Left lung (tissue), 10 donors: ENCODE data around the gene ALOX5AP. TPM values are rescaled to one million over a fixed set of nuclear protein-coding genes. Genes with fewer than 3 reads are reported as not detected.

ENCODE experiments used
- ATAC-seq: fragments of 200-7000 bp; cut with Tn5 transposase; one replicate; pipeline ENCODE4 v1.9.1; 2020; ENCODE audit warnings: moderate library complexity
- DNase-seq, 4 donors: peaks; one replicate each; pipeline ENCODE4 v3.0.0-alpha.2; 2013 to 2020
- H3K27ac ChIP-seq, 2 donors: fragments of 200-600 bp; sonication (generic) in 1 of 2; one replicate each; pipeline versions ENCODE4 v1.5.0 to v1.8.0; 2020 to 2021
- H3K27me3 ChIP-seq, 2 donors: fragments of 200-600 bp; sonication (generic) in 1 of 2; one replicate each; pipeline versions ENCODE4 v1.5.0 to v1.8.0; 2020 to 2021
- H3K36me3 ChIP-seq, 2 donors: fragments of 200-600 bp; sonication (generic) in 1 of 2; one replicate each; pipeline versions ENCODE4 v1.5.0 to v1.8.0; 2020 to 2021
- H3K4me1 ChIP-seq, 2 donors: fragments of 200-600 bp; one replicate each; pipeline ENCODE4 v1.8.0; 2021
- H3K4me3 ChIP-seq, 2 donors: fragments of 200-600 bp; sonication (generic) in 1 of 2; one replicate each; pipeline versions ENCODE4 v1.5.0 to v1.8.0; 2020 to 2021; ENCODE audit warnings: mild to moderate bottlenecking in 1 of 2
- H3K9me3 ChIP-seq, 2 donors: fragments of 200-600 bp; sonication (generic) in 1 of 2; one replicate each; pipeline versions ENCODE4 v1.5.0 to v1.8.0; 2020 to 2021
- CTCF ChIP-seq, 2 donors: fragments of 200-600 bp; sonication (generic) in 1 of 2; IDR thresholded peaks; one replicate each; pipeline versions ENCODE4 v1.5.0 to v1.8.0; 2021; ENCODE audit warnings: antibody characterized with exemption in 2 of 2
- intact Hi-C, 2 donors: fragments of 100-400 bp; cut with DNase I; formaldehyde crosslinking; loops; one replicate each; pipeline versions ENCODE4 v1.11.2 to v1.14.2; 2022
- polyA plus RNA-seq, 6 donors: library from polyadenylated mRNA; unstranded; fragments of 120-200 nt; gene quantifications; one replicate each; pipeline ENCODE4 v1.2.1, GENCODE V29; 2013; ENCODE audit not compliant: insufficient read length in 6 of 6
- total RNA-seq, 2 donors: library from RNA; stranded (reverse); fragmentation: NEBNext Ultra II Directional; extraction: Animal tissue kit (Norgen Biotek cat#: 25700); gene quantifications; one replicate each; pipeline ENCODE4 v1.2.1, GENCODE V29; 2021
- donor health status: DM: no; HTN: yes; CAD: no.
- donor health status: DM: no; HTN: no; CAD: no.

The ALOX5AP gene
- total and polyA plus RNA-seq, 8 donors = 2.6 to 201 (median 4.9) TPM

DNA sequence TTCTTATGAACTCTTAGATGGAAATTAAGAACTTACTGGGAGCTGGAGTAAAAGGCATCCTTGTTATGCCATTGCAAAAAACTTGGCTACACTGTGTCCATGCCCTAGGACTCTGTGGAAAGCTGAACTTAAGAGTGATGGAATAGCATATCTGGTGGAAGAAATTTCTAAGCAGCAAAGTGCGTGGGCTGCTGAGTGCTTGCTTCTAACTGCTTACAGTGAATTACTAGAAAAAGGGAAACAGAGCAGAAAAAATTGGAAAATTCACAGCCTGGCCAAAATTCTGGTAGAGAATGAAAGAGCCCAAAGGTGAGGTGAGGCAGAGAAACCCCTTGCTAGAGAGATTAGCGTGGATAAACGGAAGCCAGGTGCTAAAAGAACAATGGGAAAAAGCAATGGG is 44.3 kb downstream of the ALOX5AP start:
- Histone ChIP-seq H3K36me3 (no peaks in the 10 kb centered on the region), H3K27me3 (no peaks in the 10 kb centered on the region), H3K27ac (no peak overlapping the region), H3K9me3 (no peaks in the 10 kb centered on the region), H3K4me3 (no peak overlapping the region), H3K4me1 (no peaks in the 10 kb centered on the region)
- no peak for TF ChIP-seq CTCF (IDR thresholded peaks at IDR 0.05)
- DNase-seq (no peak), ATAC-seq (no peak)
- intact Hi-C loops = no loop called here

DNA sequence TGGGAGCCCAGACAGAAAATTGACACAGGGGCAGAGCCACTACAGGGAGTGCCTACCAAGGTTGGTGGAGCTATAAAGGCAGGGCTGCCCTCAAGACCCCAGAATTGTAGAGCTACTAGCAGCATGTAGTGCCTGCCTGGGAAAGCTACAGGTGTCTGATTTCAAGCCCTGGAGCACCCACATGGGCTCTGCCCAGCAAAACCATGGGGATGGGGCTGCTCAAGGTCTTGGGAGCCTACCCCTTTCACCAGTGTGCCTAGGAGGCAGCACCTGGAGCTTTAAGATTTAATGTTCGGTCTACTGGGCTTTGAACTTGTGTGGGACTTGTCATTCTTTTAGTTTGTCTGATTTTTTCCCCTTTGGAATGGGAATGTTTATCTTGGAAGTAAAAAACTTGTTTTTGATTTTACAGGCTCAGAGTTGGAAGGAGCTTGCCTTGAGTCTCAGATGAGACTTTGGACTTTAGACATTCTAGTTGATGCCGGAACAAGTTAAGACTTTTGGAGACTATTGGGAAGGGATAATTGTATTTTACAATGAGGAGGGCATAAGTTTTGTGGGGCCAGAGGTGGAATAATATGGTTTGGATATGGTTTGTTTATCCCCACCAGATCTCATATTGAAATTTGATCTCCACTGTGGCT is 45.1 kb downstream of the ALOX5AP start:
- Histone ChIP-seq H3K27ac (no peak overlapping the region), H3K9me3 (no peaks in the 10 kb centered on the region), H3K4me3 (no peak overlapping the region), H3K27me3 (no peaks in the 10 kb centered on the region), H3K36me3 (no peaks in the 10 kb centered on the region), H3K4me1 (peaks cover 0 to 1% of the 10 kb centered on the region in 2 donors)
- intact Hi-C loops = no loop called here
- no peak for TF ChIP-seq CTCF (IDR thresholded peaks at IDR 0.05)
- no peak for ATAC-seq
- no peak for DNase-seq

DNA sequence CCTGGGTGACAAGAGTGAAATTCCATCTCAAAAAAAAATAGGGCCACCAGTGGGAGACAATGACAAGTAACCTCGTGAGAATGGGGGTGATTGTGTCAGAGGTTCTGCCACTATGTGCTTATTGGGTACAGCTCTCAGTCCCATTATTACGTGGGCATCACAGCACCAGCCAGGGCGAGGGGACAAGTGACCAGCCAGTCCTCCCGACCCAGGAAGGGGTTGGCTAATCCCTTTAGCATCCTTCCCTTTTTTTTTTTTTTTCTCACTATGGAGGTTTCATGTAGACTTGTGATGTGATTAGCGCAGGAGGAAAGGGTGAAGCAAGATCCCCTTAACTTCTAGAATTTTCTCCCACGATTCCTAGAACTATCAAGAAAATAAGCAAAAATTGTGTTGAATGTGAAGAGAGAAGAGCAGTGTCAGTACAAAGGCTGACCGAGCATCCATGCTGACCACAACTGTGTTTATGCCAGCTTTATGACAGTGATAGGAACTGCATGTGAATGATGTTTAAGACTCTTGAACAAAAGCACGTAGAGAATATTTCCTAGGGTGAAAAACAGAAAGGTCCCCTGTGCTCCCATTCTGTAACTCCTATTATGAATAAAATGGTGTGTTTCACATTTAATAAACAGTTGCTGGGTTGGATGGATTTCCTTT is 50.0 kb downstream of the ALOX5AP start:
- intact Hi-C loops = no loop called here
- H3K9me3 ChIP-seq = no peaks in the 10 kb centered on the region
- peak overlapping the region in 1 of 2 donors; percentile 50 for H3K27ac ChIP-seq
- H3K4me1 ChIP-seq = peaks cover 0 to 7% of the 10 kb centered on the region in 2 donors
- no peak for TF ChIP-seq CTCF (IDR thresholded peaks at IDR 0.05)
- no peaks in the 10 kb centered on the region for H3K27me3 ChIP-seq
- DNase-seq (peak in 1 of 4 donors; percentile 62), ATAC-seq (peak; percentile 65)
- no peak overlapping the region for H3K4me3 ChIP-seq
- no peaks in the 10 kb centered on the region for H3K36me3 ChIP-seq

DNA sequence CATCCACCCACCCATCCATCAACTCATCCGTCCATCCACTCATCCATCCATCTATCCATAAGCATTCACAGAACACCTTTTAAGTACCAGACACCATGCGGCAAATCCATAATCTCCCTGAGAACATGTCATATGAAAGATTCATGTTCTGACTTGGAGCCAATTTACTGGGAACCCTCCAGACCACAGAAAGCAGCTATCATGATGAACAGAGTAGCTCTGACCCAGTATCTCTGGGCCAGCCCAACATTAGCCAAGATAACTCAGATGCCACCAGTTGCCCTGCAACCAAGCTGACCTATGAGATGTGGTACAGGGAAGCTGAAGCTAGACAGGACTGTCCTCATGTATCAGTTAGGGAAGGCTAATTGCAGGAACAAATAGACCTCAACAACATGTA is 51.3 kb downstream of the ALOX5AP start:
- Histone ChIP-seq H3K4me3 (no peak overlapping the region), H3K4me1 (peaks cover 0 to 7% of the 10 kb centered on the region in 2 donors), H3K27ac (no peak overlapping the region), H3K36me3 (no peaks in the 10 kb centered on the region), H3K9me3 (no peaks in the 10 kb centered on the region), H3K27me3 (no peaks in the 10 kb centered on the region)
- ATAC-seq (no peak), DNase-seq (no peak)
- no peak for TF ChIP-seq CTCF (IDR thresholded peaks at IDR 0.05)
- intact Hi-C loops = no loop called here

- Histone ChIP-seq H3K27me3 (no peaks in the 10 kb centered on the region), H3K4me3 (no peak overlapping the region), H3K4me1 (peaks cover 0 to 17% of the 10 kb centered on the region in 2 donors), H3K36me3 (no peaks in the 10 kb centered on the region), H3K27ac (no peak overlapping the region), H3K9me3 (no peaks in the 10 kb centered on the region)
- intact Hi-C loops = no loop called here
- ATAC-seq = no peak
- TF ChIP-seq CTCF (IDR thresholded peaks at IDR 0.05) = no peak
- DNase-seq = no peak
These were observed 52.6 kb downstream of the ALOX5AP start for GRCh38 chr13:30787738-30788525.
